ENCODE data around the gene CBARP.

The CBARP gene

DNA sequence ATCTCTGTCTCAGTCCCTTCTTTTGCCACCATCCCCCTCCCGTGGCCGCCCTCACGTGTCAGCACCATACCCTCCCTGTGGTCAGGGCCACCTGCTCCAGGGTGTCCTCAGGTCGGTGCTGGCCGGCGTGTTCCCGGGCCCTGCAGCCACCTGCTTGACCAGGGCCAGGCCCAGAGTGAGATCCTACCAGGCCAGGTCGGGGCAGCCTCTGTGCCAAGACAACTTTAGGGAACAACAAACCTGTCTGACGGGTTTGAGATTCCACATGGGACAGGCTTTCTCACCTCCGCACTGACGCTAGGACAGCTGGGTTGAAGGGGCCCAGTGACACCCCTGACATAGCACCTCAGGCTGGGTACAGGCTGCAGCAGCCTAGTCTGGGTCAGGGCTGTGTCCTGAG is 56.2 kb downstream of the CBARP start:
- TF ChIP-seq SIN3A (IDR thresholded peaks at IDR 0.05; ENCODE audit: borderline replicate concordance, insufficient read depth, low read length) (no peak), TAF1 (IDR thresholded peaks at IDR 0.05; ENCODE audit: borderline replicate concordance, insufficient read depth, low read length) (no peak)
- TF ChIP-seq, protein P1, sequence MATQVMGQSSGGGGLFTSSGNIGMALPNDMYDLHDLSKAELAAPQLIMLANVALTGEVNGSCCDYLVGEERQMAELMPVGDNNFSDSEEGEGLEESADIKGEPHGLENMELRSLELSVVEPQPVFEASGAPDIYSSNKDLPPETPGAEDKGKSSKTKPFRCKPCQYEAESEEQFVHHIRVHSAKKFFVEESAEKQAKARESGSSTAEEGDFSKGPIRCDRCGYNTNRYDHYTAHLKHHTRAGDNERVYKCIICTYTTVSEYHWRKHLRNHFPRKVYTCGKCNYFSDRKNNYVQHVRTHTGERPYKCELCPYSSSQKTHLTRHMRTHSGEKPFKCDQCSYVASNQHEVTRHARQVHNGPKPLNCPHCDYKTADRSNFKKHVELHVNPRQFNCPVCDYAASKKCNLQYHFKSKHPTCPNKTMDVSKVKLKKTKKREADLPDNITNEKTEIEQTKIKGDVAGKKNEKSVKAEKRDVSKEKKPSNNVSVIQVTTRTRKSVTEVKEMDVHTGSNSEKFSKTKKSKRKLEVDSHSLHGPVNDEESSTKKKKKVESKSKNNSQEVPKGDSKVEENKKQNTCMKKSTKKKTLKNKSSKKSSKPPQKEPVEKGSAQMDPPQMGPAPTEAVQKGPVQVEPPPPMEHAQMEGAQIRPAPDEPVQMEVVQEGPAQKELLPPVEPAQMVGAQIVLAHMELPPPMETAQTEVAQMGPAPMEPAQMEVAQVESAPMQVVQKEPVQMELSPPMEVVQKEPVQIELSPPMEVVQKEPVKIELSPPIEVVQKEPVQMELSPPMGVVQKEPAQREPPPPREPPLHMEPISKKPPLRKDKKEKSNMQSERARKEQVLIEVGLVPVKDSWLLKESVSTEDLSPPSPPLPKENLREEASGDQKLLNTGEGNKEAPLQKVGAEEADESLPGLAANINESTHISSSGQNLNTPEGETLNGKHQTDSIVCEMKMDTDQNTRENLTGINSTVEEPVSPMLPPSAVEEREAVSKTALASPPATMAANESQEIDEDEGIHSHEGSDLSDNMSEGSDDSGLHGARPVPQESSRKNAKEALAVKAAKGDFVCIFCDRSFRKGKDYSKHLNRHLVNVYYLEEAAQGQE (IDR thresholded peaks at IDR 0.05; ENCODE audit: insufficient read depth in 1 of 2, low read depth in 2 of 2, low read length in 2 of 2): no peak

Data from PFSK-1 (cell line).